Measurements from ENCODE around the gene EFCAB6.

Gene EFCAB6

GRCh38 chr22:43848366-43849171 lies 36.5 kb upstream of the EFCAB6 start:
- no peak for DNase-seq (ENCODE audit: low spot score)

- DNase-seq (ENCODE audit: low spot score) = no peak
These were observed 35.5 kb upstream of the EFCAB6 start for GRCh38 chr22:43847376-43848289.

GRCh38 chr22:43846966-43847365 lies 34.9 kb upstream of the EFCAB6 start:
- DNase-seq (ENCODE audit: low spot score) = no peak

- DNase-seq (ENCODE audit: low spot score) = no peak
These were observed 33.9 kb upstream of the EFCAB6 start for GRCh38 chr22:43845981-43846380.

GRCh38 chr22:43844560-43845545 lies 32.7 kb upstream of the EFCAB6 start:
- DNase-seq (ENCODE audit: low spot score) = no peak

- no peak for DNase-seq (ENCODE audit: low spot score)
These were observed 31.9 kb upstream of the EFCAB6 start for GRCh38 chr22:43843783-43844530.

DNA sequence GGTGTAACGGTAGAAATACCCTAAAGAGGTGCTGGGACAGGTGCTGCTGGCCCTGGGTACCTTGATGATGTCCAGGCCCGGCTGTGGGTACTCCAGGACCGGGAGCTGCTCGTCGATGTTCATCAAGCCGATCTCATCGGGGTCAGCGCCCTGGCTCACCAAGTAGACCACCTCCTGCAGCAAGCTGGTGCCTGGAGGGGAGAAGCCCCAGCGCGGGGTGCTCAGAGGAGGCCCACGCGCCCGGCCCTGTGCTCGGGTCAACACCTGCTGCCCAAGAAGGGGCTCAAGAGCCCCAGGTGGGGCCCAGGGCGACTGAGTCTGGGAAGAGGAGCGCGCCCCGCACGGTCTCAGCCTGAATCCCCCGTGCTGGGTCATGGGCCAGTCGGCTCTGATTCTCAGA lies 29.6 kb upstream of the EFCAB6 start:
- no peak for DNase-seq (ENCODE audit: low spot score)

DNA sequence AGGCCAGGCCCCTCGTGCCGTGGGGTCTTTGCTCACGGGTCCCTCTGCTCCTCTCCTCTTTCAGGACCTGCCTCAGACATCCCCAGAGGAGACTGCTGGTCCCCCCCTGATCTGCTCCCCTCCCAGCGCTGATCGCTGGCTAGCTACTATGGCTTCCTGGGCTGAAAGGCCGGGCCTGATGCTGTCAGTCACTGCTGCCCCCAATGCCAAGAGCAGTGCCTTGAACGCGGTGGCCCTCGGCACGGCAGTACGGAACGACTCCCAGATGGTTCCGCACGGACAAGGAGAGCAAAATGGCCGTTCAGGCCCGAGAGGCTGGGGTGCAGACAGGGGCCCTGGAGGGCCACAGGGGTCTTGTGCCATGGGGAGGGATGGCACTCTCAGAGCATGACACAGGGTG lies 28.7 kb upstream of the EFCAB6 start:
- DNase-seq (ENCODE audit: low spot score) = no peak

GRCh38 chr22:43840431-43840830 lies 28.3 kb upstream of the EFCAB6 start:
- no peak for DNase-seq (ENCODE audit: low spot score)

GRCh38 chr22:43839781-43840180 lies 27.7 kb upstream of the EFCAB6 start:
- DNase-seq (ENCODE audit: low spot score) = no peak

- DNase-seq (ENCODE audit: low spot score) = no peak
These were observed 26.6 kb upstream of the EFCAB6 start for GRCh38 chr22:43838571-43839307.

DNA sequence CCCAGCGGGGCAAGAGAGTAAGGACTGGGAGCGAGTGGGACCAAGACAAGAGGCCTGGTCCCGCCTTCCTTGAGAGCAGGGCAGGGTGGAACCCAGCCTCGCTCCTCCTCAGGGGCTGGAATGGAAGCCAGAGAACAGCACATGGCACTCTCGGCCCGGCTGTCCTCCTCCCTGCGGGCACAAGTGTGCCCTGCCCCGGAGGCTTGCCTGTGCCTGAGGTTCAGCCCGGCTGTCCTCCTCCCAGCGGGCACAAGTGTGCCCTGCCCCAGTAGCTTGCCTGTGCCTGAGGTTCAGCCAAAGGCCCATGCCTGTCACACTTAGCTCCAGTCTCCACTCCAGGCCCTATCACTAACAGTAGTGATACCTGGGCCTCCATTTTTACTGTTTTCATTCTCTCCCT lies 26.1 kb upstream of the EFCAB6 start:
- no peak for DNase-seq (ENCODE audit: low spot score)

DNA sequence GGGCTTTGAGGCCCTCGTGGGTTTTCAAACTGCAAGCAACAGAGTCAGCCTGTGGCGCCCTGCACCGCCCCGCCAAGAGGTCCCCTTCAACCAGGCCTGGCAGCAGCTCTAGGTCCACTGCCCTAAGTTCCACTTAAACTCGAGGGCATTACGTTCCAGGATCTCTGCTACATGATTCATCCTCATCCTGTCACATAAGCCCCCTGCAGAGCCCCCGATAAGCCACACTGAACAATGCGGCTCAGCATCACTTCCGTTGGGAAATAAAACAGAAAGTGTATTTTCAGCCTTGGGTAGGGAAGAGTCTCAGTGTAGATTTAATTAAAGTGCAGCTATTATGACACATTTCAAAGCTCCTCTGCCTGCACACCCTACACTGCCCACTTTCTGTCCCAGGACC lies 25.6 kb upstream of the EFCAB6 start:
- no peak for DNase-seq (ENCODE audit: low spot score)

DNA sequence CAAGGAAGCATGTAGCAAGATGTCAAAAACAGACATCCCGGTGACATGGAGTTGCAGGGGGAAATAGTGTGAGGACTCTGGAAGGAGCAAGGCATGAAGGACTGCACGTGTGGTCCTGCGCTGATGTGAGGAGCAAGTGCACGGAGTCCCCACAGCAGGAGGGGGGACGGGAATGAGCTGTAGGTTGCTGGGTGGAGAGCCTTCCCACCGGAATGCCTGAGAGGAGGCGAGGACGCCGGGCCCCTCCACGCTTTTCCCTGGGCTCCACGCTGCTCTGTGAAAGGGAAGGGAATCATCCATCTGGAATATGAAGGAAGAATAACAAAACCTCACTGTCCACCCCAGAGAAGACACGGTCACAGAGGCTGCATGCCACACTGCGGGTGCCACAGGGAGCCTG lies 23.6 kb upstream of the EFCAB6 start:
- DNase-seq (ENCODE audit: low spot score) = no peak

- DNase-seq (ENCODE audit: low spot score) = no peak
These were observed 23.1 kb upstream of the EFCAB6 start for GRCh38 chr22:43835166-43835565.

- DNase-seq (ENCODE audit: low spot score) = no peak
These were observed 21.5 kb upstream of the EFCAB6 start for GRCh38 chr22:43833286-43834240.

GRCh38 chr22:43832393-43833265 lies 20.5 kb upstream of the EFCAB6 start:
- no peak for DNase-seq (ENCODE audit: low spot score)
